ENCODE data around the gene SYP.

DNA sequence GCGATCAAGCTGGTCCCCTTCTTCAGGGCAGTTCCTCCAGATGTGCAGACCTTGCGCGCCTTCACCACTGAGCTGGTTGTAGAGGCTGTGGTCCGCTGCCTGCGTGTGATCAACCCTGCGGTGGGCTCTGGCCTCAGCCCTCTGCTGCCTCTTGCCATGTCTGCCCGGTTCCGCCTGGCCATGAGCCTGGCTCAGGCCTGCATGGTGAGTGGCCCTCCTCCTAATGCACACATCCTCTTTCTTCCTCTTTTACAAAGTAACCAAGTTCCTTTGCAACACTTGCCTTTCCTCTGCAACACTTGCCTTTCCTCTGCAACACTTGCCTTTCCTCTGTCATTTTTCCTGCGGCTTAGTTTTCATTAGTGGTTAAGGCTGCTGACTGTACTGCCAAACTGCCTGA, 37.1 kb upstream of the SYP start:
- TF ChIP-seq, protein P1, sequence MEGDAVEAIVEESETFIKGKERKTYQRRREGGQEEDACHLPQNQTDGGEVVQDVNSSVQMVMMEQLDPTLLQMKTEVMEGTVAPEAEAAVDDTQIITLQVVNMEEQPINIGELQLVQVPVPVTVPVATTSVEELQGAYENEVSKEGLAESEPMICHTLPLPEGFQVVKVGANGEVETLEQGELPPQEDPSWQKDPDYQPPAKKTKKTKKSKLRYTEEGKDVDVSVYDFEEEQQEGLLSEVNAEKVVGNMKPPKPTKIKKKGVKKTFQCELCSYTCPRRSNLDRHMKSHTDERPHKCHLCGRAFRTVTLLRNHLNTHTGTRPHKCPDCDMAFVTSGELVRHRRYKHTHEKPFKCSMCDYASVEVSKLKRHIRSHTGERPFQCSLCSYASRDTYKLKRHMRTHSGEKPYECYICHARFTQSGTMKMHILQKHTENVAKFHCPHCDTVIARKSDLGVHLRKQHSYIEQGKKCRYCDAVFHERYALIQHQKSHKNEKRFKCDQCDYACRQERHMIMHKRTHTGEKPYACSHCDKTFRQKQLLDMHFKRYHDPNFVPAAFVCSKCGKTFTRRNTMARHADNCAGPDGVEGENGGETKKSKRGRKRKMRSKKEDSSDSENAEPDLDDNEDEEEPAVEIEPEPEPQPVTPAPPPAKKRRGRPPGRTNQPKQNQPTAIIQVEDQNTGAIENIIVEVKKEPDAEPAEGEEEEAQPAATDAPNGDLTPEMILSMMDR (IDR thresholded peaks at IDR 0.05) = no peak
- no peak for TF ChIP-seq ZNF263 (CRISPR knock-in tag; IDR thresholded peaks at IDR 0.05; ENCODE audit: low read depth)
